Measurements from ENCODE around the gene C15orf39.

C15orf39 gene

DNA sequence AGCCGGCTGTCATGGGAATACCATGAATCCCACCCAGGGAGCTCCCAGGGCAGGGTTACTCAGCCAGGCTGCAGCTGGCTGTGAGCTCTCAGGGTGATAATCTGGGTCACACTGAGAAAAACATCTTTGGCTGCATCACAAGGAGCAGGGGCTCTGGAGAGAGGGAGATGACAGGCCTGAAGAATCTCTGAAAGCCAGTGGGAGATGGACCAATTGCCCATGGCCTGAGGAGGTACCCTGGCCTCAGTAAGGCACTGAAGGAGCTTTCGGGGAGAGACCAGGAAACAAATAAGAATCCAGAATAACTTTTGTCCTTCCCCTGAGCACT, 28.3 kb downstream of the C15orf39 start:
- H2AFZ ChIP-seq (ENCODE audit: low read depth, low read length), result no peak overlapping the region
- no peaks in the 10 kb centered on the region for H3K36me3 ChIP-seq (ENCODE audit: insufficient read depth, low read length)
- no peak overlapping the region for H3K4me2 ChIP-seq (ENCODE audit: insufficient read depth, low read length)
- no peak for DNase-seq
- H3K4me1 ChIP-seq (ENCODE audit: insufficient read depth, low read length), result no peaks in the 10 kb centered on the region
- no peaks in the 10 kb centered on the region for H4K20me1 ChIP-seq (ENCODE audit: insufficient read depth, low read length)
- H3K9ac ChIP-seq (ENCODE audit: low read depth, low read length), result no peak overlapping the region
- ATAC-seq (ENCODE audit: insufficient read depth, low read depth), result no peak
- TF ChIP-seq EZH2 (IDR thresholded peaks at IDR 0.05; ENCODE audit: borderline replicate concordance, low read depth, low read length, severe bottlenecking), result no peak
- TF ChIP-seq CTCF (IDR thresholded peaks at IDR 0.05; ENCODE audit: borderline replicate concordance, extremely low read depth, low read length, poor library complexity, severe bottlenecking), result no peak
- H3K27me3 ChIP-seq (ENCODE audit: insufficient read depth, low read length, poor library complexity), result peaks cover 4% of the 10 kb centered on the region
- H3K4me3 ChIP-seq (ENCODE audit: low read depth in 1 of 2, low read length in 2 of 2), result no peak overlapping the region
- H3K79me2 ChIP-seq (ENCODE audit: insufficient read depth, low read length), result no peaks in the 10 kb centered on the region
- H3K9me3 ChIP-seq (ENCODE audit: insufficient read depth, low read length, severe bottlenecking), result no peaks in the 10 kb centered on the region
- H3K27ac ChIP-seq (ENCODE audit: low read length), result no peak overlapping the region

- TF ChIP-seq CTCF (IDR thresholded peaks at IDR 0.05; ENCODE audit: borderline replicate concordance, extremely low read depth, low read length, poor library complexity, severe bottlenecking) (no peak), EZH2 (IDR thresholded peaks at IDR 0.05; ENCODE audit: borderline replicate concordance, low read depth, low read length, severe bottlenecking) (no peak)
- Histone ChIP-seq H2AFZ (ENCODE audit: low read depth, low read length) (no peak overlapping the region), H4K20me1 (ENCODE audit: insufficient read depth, low read length) (no peaks in the 10 kb centered on the region), H3K79me2 (ENCODE audit: insufficient read depth, low read length) (no peaks in the 10 kb centered on the region), H3K4me1 (ENCODE audit: insufficient read depth, low read length) (no peaks in the 10 kb centered on the region), H3K27ac (ENCODE audit: low read length) (no peak overlapping the region), H3K9ac (ENCODE audit: low read depth, low read length) (no peak overlapping the region), H3K36me3 (ENCODE audit: insufficient read depth, low read length) (no peaks in the 10 kb centered on the region), H3K4me2 (ENCODE audit: insufficient read depth, low read length) (no peak overlapping the region), H3K4me3 (ENCODE audit: low read depth in 1 of 2, low read length in 2 of 2) (no peak overlapping the region), H3K27me3 (ENCODE audit: insufficient read depth, low read length, poor library complexity) (peaks cover 4% of the 10 kb centered on the region), H3K9me3 (ENCODE audit: insufficient read depth, low read length, severe bottlenecking) (no peaks in the 10 kb centered on the region)
- DNase-seq, result no peak
- no peak for ATAC-seq (ENCODE audit: insufficient read depth, low read depth)
These were observed 29.1 kb downstream of the C15orf39 start for GRCh38 chr15:75230551-75231371.

DNA sequence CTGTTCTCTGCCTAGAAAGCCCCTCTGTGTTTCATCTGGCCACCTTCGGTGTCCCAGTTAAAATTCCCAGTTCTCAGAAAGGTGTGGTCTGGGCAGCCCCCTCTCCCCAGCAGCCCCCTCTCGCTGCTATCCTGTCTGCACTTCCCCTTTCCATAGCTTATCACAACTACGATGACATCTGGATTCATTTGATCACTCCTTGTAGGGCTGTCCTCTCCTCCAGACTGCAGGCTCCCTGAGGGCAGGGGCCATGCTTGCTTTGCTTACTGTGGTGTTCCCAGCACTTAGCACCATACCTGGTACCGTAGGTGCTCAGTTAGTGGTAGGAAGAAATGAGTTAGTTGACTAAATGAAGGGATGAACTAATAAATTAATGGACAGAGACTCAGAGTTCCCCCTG, 30.2 kb downstream of the C15orf39 start:
- no peak overlapping the region for H3K4me3 ChIP-seq (ENCODE audit: low read depth in 1 of 2, low read length in 2 of 2)
- H2AFZ ChIP-seq (ENCODE audit: low read depth, low read length), result no peak overlapping the region
- H3K9me3 ChIP-seq (ENCODE audit: insufficient read depth, low read length, severe bottlenecking), result no peaks in the 10 kb centered on the region
- H3K4me1 ChIP-seq (ENCODE audit: insufficient read depth, low read length), result no peaks in the 10 kb centered on the region
- no peaks in the 10 kb centered on the region for H3K79me2 ChIP-seq (ENCODE audit: insufficient read depth, low read length)
- no peak for TF ChIP-seq EZH2 (IDR thresholded peaks at IDR 0.05; ENCODE audit: borderline replicate concordance, low read depth, low read length, severe bottlenecking)
- TF ChIP-seq CTCF (IDR thresholded peaks at IDR 0.05; ENCODE audit: borderline replicate concordance, extremely low read depth, low read length, poor library complexity, severe bottlenecking), result no peak
- no peak for DNase-seq
- H4K20me1 ChIP-seq (ENCODE audit: insufficient read depth, low read length), result no peaks in the 10 kb centered on the region
- no peak overlapping the region for H3K9ac ChIP-seq (ENCODE audit: low read depth, low read length)
- peaks cover 4% of the 10 kb centered on the region for H3K27me3 ChIP-seq (ENCODE audit: insufficient read depth, low read length, poor library complexity)
- no peaks in the 10 kb centered on the region for H3K36me3 ChIP-seq (ENCODE audit: insufficient read depth, low read length)
- H3K27ac ChIP-seq (ENCODE audit: low read length), result no peak overlapping the region
- no peak for ATAC-seq (ENCODE audit: insufficient read depth, low read depth)
- no peak overlapping the region for H3K4me2 ChIP-seq (ENCODE audit: insufficient read depth, low read length)

All from DND-41 (cell line).